ENCODE results near the gene WDPCP.

Gene WDPCP

DNA sequence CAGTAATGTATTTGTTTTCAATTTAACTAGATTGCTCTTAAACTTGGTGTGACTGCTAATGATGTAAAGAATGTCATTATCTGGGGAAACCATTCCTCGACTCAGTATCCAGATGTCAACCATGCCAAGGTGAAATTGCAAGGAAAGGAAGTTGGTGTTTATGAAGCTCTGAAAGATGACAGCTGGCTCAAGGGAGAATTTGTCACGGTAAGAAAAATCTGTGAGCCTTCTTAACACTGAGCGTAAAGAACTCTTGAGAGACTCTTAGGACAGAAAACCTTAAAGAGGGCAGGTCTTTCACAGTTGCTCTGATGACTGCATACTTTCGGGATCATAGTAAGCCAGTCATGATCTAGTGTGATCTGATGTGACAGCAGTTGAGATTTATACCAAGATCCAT is 16.4 kb upstream of the WDPCP start:
- TF ChIP-seq, protein P1, sequence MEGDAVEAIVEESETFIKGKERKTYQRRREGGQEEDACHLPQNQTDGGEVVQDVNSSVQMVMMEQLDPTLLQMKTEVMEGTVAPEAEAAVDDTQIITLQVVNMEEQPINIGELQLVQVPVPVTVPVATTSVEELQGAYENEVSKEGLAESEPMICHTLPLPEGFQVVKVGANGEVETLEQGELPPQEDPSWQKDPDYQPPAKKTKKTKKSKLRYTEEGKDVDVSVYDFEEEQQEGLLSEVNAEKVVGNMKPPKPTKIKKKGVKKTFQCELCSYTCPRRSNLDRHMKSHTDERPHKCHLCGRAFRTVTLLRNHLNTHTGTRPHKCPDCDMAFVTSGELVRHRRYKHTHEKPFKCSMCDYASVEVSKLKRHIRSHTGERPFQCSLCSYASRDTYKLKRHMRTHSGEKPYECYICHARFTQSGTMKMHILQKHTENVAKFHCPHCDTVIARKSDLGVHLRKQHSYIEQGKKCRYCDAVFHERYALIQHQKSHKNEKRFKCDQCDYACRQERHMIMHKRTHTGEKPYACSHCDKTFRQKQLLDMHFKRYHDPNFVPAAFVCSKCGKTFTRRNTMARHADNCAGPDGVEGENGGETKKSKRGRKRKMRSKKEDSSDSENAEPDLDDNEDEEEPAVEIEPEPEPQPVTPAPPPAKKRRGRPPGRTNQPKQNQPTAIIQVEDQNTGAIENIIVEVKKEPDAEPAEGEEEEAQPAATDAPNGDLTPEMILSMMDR (IDR thresholded peaks at IDR 0.05) = no peak
- TF ChIP-seq ZFX (IDR thresholded peaks at IDR 0.05; ENCODE audit: borderline replicate concordance) = no peak
- no peak overlapping the region for H3K27ac ChIP-seq

- H3K27ac ChIP-seq = no peak overlapping the region
- no peak for TF ChIP-seq ZFX (IDR thresholded peaks at IDR 0.05; ENCODE audit: borderline replicate concordance)
Measured at GRCh38 chr2:63600881-63601460, 12.7 kb upstream of the WDPCP start.

- TF ChIP-seq, protein P1 (IDR thresholded peaks at IDR 0.05) = no peak
- no peak for TF ChIP-seq ZFX (IDR thresholded peaks at IDR 0.05; ENCODE audit: borderline replicate concordance)
- no peak overlapping the region for H3K27ac ChIP-seq
Measured at GRCh38 chr2:63598981-63599380, 10.7 kb upstream of the WDPCP start.

DNA sequence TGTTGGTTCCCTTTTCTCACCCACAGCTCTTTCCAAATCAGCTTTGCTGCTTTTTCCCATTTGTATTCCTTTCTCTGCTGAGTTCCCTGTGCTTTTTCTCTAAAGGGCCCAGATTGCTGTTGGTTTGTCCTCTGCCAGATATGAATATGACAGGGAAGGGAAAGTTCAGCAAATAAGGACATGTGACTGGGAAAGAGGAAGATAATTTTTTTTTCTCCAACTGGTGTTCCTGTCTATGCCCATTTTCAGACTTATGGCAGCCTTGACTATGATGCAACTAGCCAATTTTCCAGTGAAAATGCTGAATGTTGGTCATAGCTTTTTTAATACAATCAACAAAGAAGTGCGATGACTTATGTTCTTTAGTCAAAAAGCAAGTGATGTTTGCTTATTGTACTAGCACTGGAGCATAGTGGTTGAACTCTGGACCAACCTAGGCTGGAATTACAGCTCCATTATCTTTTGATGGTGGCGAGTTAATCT is 8.2 kb upstream of the WDPCP start:
- TF ChIP-seq, protein P1 (IDR thresholded peaks at IDR 0.05) = no peak
- TF ChIP-seq ZFX (IDR thresholded peaks at IDR 0.05; ENCODE audit: borderline replicate concordance) = no peak
- H3K27ac ChIP-seq = no peak overlapping the region

DNA sequence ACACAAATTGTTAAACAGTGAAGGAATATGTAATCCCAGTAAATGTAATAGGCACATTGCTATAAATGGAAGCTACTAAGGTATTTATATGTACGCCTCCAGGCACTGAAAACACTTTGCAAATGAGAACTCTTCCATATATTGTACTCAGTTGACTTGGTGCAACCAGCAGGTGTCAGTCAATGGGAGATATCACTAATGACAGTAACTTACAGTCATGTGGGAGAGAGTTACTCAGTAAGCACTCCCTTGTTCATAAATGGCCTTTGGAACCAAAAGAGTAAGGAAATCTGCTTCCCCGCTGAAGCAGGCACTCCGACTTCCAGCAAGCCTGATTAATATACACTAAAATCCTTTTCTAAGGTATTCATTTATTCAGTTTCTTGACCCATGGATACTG is 6.4 kb upstream of the WDPCP start:
- no peak overlapping the region for H3K27ac ChIP-seq
- no peak for TF ChIP-seq ZFX (IDR thresholded peaks at IDR 0.05; ENCODE audit: borderline replicate concordance)
- TF ChIP-seq, protein P1 (IDR thresholded peaks at IDR 0.05) = peak; percentile 14; the same call in 1 of the 2 replicates

GRCh38 chr2:63591566-63592175 is 3.4 kb upstream of the WDPCP start:
- no peak overlapping the region for H3K27ac ChIP-seq
- TF ChIP-seq ZFX (IDR thresholded peaks at IDR 0.05; ENCODE audit: borderline replicate concordance) = no peak
- TF ChIP-seq, protein P1 (IDR thresholded peaks at IDR 0.05) = no peak

DNA sequence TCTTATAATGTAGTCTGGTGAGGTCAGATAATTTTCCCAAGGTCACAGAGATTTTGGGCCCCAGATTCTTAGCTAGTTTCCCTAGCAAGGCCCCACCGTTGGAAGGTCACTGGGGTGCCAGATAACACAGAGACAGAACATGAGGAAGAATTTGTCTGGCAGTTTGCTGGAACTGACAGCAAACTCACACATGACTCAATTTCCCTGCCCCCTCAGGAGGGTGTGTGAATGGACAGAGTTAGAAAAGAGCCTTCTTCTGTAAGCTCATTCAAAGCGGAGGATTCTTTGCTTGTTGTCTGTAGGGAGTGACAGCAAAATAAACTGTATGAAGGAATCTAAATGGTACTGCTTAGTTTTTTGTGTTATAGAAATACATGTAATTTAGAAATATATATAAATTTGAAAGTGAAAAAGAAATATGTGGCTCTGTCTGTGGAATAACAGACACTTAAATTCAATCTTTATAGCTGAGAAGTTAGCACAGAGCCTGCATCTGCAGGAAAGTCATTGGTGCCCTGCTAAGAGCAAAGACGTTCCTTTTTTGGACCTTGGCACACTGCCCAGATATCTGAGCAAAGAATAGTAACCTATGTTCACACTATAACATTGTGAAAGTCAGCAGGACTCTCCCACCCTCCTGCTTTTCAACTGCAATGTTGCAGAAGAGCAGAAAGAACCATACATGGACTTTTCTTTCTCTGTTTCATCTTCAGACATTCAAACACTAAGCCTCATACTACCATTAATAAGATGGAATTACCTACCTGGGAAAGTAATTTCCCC is 2.5 kb upstream of the WDPCP start:
- H3K27ac ChIP-seq = no peak overlapping the region
- TF ChIP-seq, protein P1 (IDR thresholded peaks at IDR 0.05) = no peak
- no peak for TF ChIP-seq ZFX (IDR thresholded peaks at IDR 0.05; ENCODE audit: borderline replicate concordance)

Data from 22Rv1 (cell line).